ENCODE results near the gene ABCA3. TPM values are rescaled to one million over a fixed set of nuclear protein-coding genes. Genes with fewer than 3 reads are reported as not detected.

The ABCA3 gene
- total and polyA plus RNA-seq, 2 experiments from 2014 or later: 3.0 to 4.1 TPM

GRCh38 chr16:2284001-2284770, 56.3 kb downstream of the ABCA3 start:
- TF ChIP-seq EZH2 (IDR thresholded peaks at IDR 0.05; ENCODE audit: low read depth, unreplicated experiment): no peak
- TF ChIP-seq CREB1 (CRISPR knock-in tag; IDR thresholded peaks at IDR 0.05; ENCODE audit: low read depth): no peak
- TF ChIP-seq EZH2phosphoT487 (IDR thresholded peaks at IDR 0.05; ENCODE audit: unreplicated experiment): no peak
- no peak for TF ChIP-seq NANOG (IDR thresholded peaks at IDR 0.05; ENCODE audit: borderline replicate concordance)
- no peak for TF ChIP-seq REST (IDR thresholded peaks at IDR 0.05; ENCODE audit: unreplicated experiment)
- no peak for TF ChIP-seq ZNF331 (CRISPR knock-in tag; IDR thresholded peaks at IDR 0.05; ENCODE audit: low read depth)
- no peak for TF ChIP-seq ETS1 (IDR thresholded peaks at IDR 0.05)
- TF ChIP-seq ZNF114 (CRISPR knock-in tag; IDR thresholded peaks at IDR 0.05): no peak
- TF ChIP-seq JUNB (IDR thresholded peaks at IDR 0.05; ENCODE audit: unreplicated experiment): no peak
- no peak for TF ChIP-seq STAT1 (IDR thresholded peaks at IDR 0.05; ENCODE audit: unreplicated experiment)
- TF ChIP-seq POLR2AphosphoS5 (IDR thresholded peaks at IDR 0.05; ENCODE audit: low read depth): no peak
- TF ChIP-seq ZNF462 (CRISPR knock-in tag; IDR thresholded peaks at IDR 0.05): no peak
- no peak for TF ChIP-seq CTCF (conservative IDR thresholded peaks at IDR 0.05; ENCODE audit: low read depth in 2 of 2)

More at GRCh38 chr16:2284001-2284770, 56.3 kb downstream of the ABCA3 start:
- Histone ChIP-seq H3K9me2 (ENCODE audit: insufficient read depth) (no peaks in the 10 kb centered on the region), H4K20me1 (replicated peaks; ENCODE audit: insufficient read depth) (no peaks in the 10 kb centered on the region; the same call in 1 of the 2 replicates), H2AFZ (no peak overlapping the region), H3K4me3 (no peak overlapping the region), H3K4me1 (ENCODE audit: insufficient read depth) (no peaks in the 10 kb centered on the region), H3K27me3 (ENCODE audit: insufficient read depth) (no peaks in the 10 kb centered on the region), H3K36me3 (ENCODE audit: insufficient read depth) (no peaks in the 10 kb centered on the region), H3F3A (replicated peaks; ENCODE audit: low read depth) (no peaks in the 10 kb centered on the region), H3K79me2 (replicated peaks; ENCODE audit: insufficient read depth) (no peaks in the 10 kb centered on the region), H3K27ac (ENCODE audit: low read depth) (no peak overlapping the region), H3K4me2 (no peak overlapping the region)
- H3K27me3 Mint-ChIP-seq (ENCODE audit: insufficient read depth, low read depth, poor library complexity): peaks cover 7% of the 10 kb centered on the region
- H3K4me1 Mint-ChIP-seq: no peaks in the 10 kb centered on the region
- no peaks in the 10 kb centered on the region for H3K9me3 Mint-ChIP-seq
- H3K36me3 Mint-ChIP-seq (ENCODE audit: low read depth): no peaks in the 10 kb centered on the region; the same call in 2 of the 3 replicates
- ATAC-seq: no peak
- no peak for DNase-seq (ENCODE audit: low spot score)
- no peak overlapping the region for H3K4me3 Mint-ChIP-seq
- no peak overlapping the region for H3K27ac Mint-ChIP-seq
